ENCODE data around the gene SHB. TPM values are rescaled to one million over a fixed set of nuclear protein-coding genes. Genes with fewer than 3 reads are reported as not detected.

The SHB gene
- total RNA-seq, 1 experiment from 2014 or later, result 56.4 TPM

DNA sequence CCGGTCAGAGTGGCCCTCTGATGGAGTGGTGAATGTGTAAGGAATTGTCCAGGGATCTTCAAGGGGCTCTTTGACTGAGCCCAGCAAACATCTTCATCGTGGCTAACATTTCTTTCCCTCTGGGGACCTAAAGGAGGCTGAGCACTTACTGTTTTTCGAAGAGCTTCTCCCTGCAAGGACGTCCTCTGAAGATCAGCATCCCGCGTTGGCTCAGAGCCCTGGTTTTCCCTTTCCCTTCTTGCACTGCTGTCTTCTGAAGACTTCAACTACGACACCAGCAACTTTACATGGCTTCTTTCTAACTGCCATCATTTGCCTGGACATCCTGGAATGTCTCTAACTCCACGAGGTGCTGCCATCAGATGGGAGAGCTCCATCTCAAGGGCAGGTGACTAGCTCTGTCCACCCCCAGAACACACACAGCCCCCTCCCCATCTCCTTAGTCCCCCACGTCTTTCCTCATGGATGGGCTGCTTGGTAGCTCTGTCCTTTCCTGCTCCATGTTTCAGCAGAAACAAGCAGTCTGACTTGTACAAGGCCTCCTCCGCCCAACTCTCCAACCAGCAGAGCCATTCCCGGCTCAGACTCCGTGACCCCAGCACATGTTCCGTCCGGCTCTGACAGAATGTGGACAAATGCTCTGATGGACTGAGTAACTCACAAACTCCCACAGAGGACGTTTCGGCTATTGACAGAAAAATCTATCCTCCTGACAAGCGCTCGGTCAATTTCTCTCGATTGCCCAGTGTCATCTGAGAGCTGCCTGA is 17.1 kb downstream of the SHB start:
- no TSS peak for BruUV-seq (replicated peaks)

DNA sequence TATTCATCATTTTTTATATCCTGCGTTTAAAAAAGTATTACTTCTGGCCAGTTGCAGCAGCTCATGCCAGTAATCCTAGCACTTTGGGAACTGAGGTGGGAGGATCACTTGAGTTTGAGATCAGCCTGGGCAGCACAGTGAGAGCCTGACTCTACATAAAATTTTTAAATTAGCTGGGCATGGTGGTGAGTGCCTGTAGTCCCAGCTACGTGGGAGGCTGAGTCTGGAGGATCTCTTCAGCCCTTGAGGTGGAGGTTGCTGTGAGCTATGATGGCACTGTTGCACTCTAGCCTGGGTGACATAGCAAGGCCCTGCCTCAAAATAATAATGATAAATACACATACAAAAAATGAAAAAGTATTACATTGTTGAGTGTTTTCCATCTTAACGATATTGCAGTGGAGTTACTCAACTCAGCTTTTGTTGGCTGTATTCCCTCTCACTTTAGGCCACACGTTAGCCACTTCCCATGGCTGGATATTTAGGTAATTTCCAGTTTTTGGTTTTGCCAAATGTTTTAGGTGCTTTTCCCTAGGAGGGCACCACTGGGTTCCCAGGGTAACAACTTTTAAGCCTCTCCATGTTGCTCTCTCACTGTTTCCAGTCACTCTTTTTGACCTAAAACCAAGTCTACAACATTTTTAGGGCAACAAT is 20.6 kb downstream of the SHB start:
- BruUV-seq (replicated peaks), result no TSS peak
- H4K20me1 ChIP-seq (ENCODE audit: low read length), result peaks cover under 1% of the 10 kb centered on the region; the same call in 1 of the 2 replicates
- peak overlapping the region; percentile 23; the same call in 1 of the 2 replicates for H3K4me3 ChIP-seq (ENCODE audit: low read length)
- H3K27me3 ChIP-seq (ENCODE audit: low read length), result no peaks in the 10 kb centered on the region
- DNase-seq (no peak), ATAC-seq (no peak)
- no peak overlapping the region for H2AFZ ChIP-seq (ENCODE audit: low read length)
- intact Hi-C loops (cut with micrococcal nuclease), result loop anchor here (5.0 kb wide), 1 partner anchor 41 kb away; no protein-coding TSS in a partner anchor
- no peak for TF ChIP-seq EZH2phosphoT487 (IDR thresholded peaks at IDR 0.05; ENCODE audit: borderline replicate concordance, low read length)
- TF ChIP-seq, protein P1, sequence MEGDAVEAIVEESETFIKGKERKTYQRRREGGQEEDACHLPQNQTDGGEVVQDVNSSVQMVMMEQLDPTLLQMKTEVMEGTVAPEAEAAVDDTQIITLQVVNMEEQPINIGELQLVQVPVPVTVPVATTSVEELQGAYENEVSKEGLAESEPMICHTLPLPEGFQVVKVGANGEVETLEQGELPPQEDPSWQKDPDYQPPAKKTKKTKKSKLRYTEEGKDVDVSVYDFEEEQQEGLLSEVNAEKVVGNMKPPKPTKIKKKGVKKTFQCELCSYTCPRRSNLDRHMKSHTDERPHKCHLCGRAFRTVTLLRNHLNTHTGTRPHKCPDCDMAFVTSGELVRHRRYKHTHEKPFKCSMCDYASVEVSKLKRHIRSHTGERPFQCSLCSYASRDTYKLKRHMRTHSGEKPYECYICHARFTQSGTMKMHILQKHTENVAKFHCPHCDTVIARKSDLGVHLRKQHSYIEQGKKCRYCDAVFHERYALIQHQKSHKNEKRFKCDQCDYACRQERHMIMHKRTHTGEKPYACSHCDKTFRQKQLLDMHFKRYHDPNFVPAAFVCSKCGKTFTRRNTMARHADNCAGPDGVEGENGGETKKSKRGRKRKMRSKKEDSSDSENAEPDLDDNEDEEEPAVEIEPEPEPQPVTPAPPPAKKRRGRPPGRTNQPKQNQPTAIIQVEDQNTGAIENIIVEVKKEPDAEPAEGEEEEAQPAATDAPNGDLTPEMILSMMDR (conservative IDR thresholded peaks at IDR 0.05; ENCODE audit: low read depth, low read length), result no peak
- no peak for TF ChIP-seq EZH2 (IDR thresholded peaks at IDR 0.05; ENCODE audit: low read length, unreplicated experiment)
- H3K36me3 ChIP-seq (ENCODE audit: low read depth, low read length), result peaks cover 10% of the 10 kb centered on the region; the same call in 1 of the 2 replicates
- H3K9me3 ChIP-seq (ENCODE audit: low read length), result no peaks in the 10 kb centered on the region
- CTCF ChIA-PET, result no interaction called here
- peak overlapping the region; percentile 86 for H3K4me2 ChIP-seq (ENCODE audit: low read length)
- peaks cover 84% of the 10 kb centered on the region for H3K79me2 ChIP-seq (ENCODE audit: low read length)
- no peaks in the 10 kb centered on the region for H3K9me2 ChIP-seq (replicated peaks; ENCODE audit: low read length)
- peak overlapping the region; percentile 99 for H3K27ac ChIP-seq (ENCODE audit: low read length)
- peak overlapping the region; percentile 46 for H3K9ac ChIP-seq (ENCODE audit: low read length)
- peaks cover 52% of the 10 kb centered on the region for H3K4me1 ChIP-seq (ENCODE audit: insufficient read depth, low read length)
- peaks cover 19% of the 10 kb centered on the region for H3F3A ChIP-seq (ENCODE audit: low read length, unreplicated experiment)
- POLR2A ChIA-PET (ENCODE audit: unreplicated experiment), result no interaction called here

More for the DNA sequence above, 17.1 kb downstream of the SHB start:
- ChIA-PET CTCF (no interaction called here), POLR2A (ENCODE audit: unreplicated experiment) (no interaction called here)
- Histone ChIP-seq H3K79me2 (ENCODE audit: low read length) (peaks cover 88% of the 10 kb centered on the region), H3K36me3 (ENCODE audit: low read depth, low read length) (peaks cover 3% of the 10 kb centered on the region; the same call in 1 of the 2 replicates), H3K9me2 (replicated peaks; ENCODE audit: low read length) (no peaks in the 10 kb centered on the region), H3F3A (ENCODE audit: low read length, unreplicated experiment) (peaks cover 17% of the 10 kb centered on the region), H3K9me3 (ENCODE audit: low read length) (no peaks in the 10 kb centered on the region), H3K4me3 (ENCODE audit: low read length) (no peak overlapping the region), H3K4me1 (ENCODE audit: insufficient read depth, low read length) (peaks cover 29% of the 10 kb centered on the region), H3K9ac (ENCODE audit: low read length) (no peak overlapping the region), H3K27ac (ENCODE audit: low read length) (no peak overlapping the region), H2AFZ (ENCODE audit: low read length) (no peak overlapping the region), H3K27me3 (ENCODE audit: low read length) (no peaks in the 10 kb centered on the region), H3K4me2 (ENCODE audit: low read length) (no peak overlapping the region), H4K20me1 (ENCODE audit: low read length) (peaks cover 25% of the 10 kb centered on the region; the same call in 1 of the 2 replicates)
- DNase-seq, result no peak
- intact Hi-C loops (cut with micrococcal nuclease), result no loop called here
- TF ChIP-seq, protein P1 (conservative IDR thresholded peaks at IDR 0.05; ENCODE audit: low read depth, low read length), result no peak
- TF ChIP-seq EZH2 (IDR thresholded peaks at IDR 0.05; ENCODE audit: low read length, unreplicated experiment) (no peak), EZH2phosphoT487 (IDR thresholded peaks at IDR 0.05; ENCODE audit: borderline replicate concordance, low read length) (no peak)
- no peak for ATAC-seq
